Ishikawa (cell line): ENCODE data around the gene EML1.

Source experiments
- CEBPB ChIP-seq: IDR thresholded peaks from 2 replicates; pipeline ENCODE4 v1.6.1; 2012
- CREB1 ChIP-seq: IDR thresholded peaks from 2 replicates; pipeline ENCODE4 v1.6.1; 2012; ENCODE audit warnings: low read depth
- EGR1 ChIP-seq: IDR thresholded peaks from 2 replicates; pipeline ENCODE4 v1.6.1; 2012
- EP300 ChIP-seq: IDR thresholded peaks from 2 replicates; pipeline ENCODE4 v1.6.1; 2012; ENCODE audit warnings: borderline replicate concordance
- NFIC ChIP-seq: IDR thresholded peaks from 2 replicates; pipeline ENCODE4 v1.6.1; 2012
- RAD21 ChIP-seq: IDR thresholded peaks from 2 replicates; pipeline ENCODE4 v1.6.1; 2012; ENCODE audit warnings: low read depth
- TAF1 ChIP-seq: IDR thresholded peaks from 2 replicates; pipeline ENCODE4 v1.6.1; 2012; ENCODE audit warnings: low read depth, mild to moderate bottlenecking
- TEAD4 ChIP-seq: IDR thresholded peaks from 2 replicates; pipeline ENCODE4 v1.6.1; 2012
- ZBTB7A ChIP-seq: IDR thresholded peaks from 2 replicates; pipeline ENCODE4 v1.6.1; 2012; ENCODE audit warnings: low read depth
- TF ChIP-seq, protein P1 (sequence below): IDR thresholded peaks from 2 replicates; pipeline ENCODE4 v1.6.1; 2012
- TF ChIP-seq, protein P2 (sequence below): IDR thresholded peaks from 2 replicates; pipeline ENCODE4 v1.6.1; 2012; ENCODE audit warnings: low read depth, mild to moderate bottlenecking

DNA sequence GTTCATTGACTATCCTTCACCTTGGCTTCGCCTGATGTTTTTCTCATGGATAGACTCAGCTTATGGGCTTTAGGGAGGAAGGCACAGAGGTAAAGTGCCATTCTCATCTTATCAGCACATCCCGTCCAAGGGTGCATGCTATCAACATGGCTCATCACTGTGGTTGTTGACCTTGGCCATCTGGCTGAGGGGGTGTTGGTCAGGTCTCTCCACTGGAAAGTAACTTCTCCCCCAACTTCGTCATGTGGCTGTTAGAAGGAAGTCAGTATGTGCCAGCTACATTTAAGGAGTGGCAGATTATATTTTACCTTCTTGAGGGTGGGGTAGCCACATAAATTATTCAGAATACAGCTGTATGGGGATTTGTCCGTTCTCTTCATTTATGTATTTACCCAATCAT is 68.9 kb downstream of the EML1 start:
- TF ChIP-seq, protein P1, sequence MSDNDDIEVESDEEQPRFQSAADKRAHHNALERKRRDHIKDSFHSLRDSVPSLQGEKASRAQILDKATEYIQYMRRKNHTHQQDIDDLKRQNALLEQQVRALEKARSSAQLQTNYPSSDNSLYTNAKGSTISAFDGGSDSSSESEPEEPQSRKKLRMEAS, result no peak
- TF ChIP-seq TAF1, result no peak
- no peak for TF ChIP-seq EGR1
- TF ChIP-seq CREB1, result no peak
- TF ChIP-seq, protein P2, sequence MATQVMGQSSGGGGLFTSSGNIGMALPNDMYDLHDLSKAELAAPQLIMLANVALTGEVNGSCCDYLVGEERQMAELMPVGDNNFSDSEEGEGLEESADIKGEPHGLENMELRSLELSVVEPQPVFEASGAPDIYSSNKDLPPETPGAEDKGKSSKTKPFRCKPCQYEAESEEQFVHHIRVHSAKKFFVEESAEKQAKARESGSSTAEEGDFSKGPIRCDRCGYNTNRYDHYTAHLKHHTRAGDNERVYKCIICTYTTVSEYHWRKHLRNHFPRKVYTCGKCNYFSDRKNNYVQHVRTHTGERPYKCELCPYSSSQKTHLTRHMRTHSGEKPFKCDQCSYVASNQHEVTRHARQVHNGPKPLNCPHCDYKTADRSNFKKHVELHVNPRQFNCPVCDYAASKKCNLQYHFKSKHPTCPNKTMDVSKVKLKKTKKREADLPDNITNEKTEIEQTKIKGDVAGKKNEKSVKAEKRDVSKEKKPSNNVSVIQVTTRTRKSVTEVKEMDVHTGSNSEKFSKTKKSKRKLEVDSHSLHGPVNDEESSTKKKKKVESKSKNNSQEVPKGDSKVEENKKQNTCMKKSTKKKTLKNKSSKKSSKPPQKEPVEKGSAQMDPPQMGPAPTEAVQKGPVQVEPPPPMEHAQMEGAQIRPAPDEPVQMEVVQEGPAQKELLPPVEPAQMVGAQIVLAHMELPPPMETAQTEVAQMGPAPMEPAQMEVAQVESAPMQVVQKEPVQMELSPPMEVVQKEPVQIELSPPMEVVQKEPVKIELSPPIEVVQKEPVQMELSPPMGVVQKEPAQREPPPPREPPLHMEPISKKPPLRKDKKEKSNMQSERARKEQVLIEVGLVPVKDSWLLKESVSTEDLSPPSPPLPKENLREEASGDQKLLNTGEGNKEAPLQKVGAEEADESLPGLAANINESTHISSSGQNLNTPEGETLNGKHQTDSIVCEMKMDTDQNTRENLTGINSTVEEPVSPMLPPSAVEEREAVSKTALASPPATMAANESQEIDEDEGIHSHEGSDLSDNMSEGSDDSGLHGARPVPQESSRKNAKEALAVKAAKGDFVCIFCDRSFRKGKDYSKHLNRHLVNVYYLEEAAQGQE, result no peak
- TF ChIP-seq CEBPB, result no peak
- TF ChIP-seq TEAD4, result no peak
- TF ChIP-seq ZBTB7A, result no peak
- TF ChIP-seq RAD21, result no peak
- TF ChIP-seq EP300, result no peak
- TF ChIP-seq NFIC, result no peak
